Cardiac atrium fibroblast (primary cell): ENCODE data around the gene PRPS1. TPM values are rescaled to one million over a fixed set of nuclear protein-coding genes. Genes with fewer than 3 reads are reported as not detected.

Source experiments
- total RNA-seq: library from RNA; depleted of rRNA; stranded (reverse); fragments of >200 nt; gene quantifications from 2 replicates; pipeline ENCODE4 v1.2.3, GENCODE V29; 2015

Gene PRPS1
- total RNA-seq, result 21.1 and 24.1 TPM in 2 replicates

GRCh38 chrX:107627838-107628661 lies at the start of gene PRPS1:
PRPS1 (plus strand) TSS chrX:107628510; CDS start chrX:107628629, 119 bp downstream.

Other genes with a start within 250 kb of the PRPS1 start
- gene FRMPD3, start 178.9 kb upstream of the PRPS1 start, total RNA-seq, result not detected in 2 replicates
- 91.5 and 97.1 TPM in 2 replicates for gene TSC22D3, start 147.3 kb downstream of the PRPS1 start, total RNA-seq
- gene NCBP2L, start 149.2 kb downstream of the PRPS1 start, total RNA-seq, result not detected in 2 replicates
- 10.8 and 13.0 TPM in 2 replicates for gene MID2, start 197.4 kb downstream of the PRPS1 start, total RNA-seq